Liver (tissue), 9 donors: ENCODE measurements around the gene GCC1. TPM values are rescaled to one million over a fixed set of nuclear protein-coding genes. Genes with fewer than 3 reads are reported as not detected.
"Not testable (repeated sequence)": the region's sequence is repeated elsewhere in the genome, so short reads cannot be mapped to it uniquely, and the experiment has no call there.

Experiments used
- DNase-seq: peaks from one replicate; pipeline ENCODE4 v3.0.0-alpha.2; 2017; ENCODE audit warnings: low spot score
- H3K27ac ChIP-seq, 2 donors: one replicate each; pipeline ENCODE4 v1.7.0; 2013; ENCODE audit warnings: inconsistent platforms in 2 of 2, low read length in 2 of 2, control low read depth in 1 of 2, low read depth in 1 of 2, mild to moderate bottlenecking in 1 of 2
- H3K27me3 ChIP-seq, 4 donors: one replicate each; pipeline versions ENCODE4 v1.6.1 to v1.7.0; 2013; ENCODE audit warnings: low read length in 3 of 4, inconsistent platforms in 1 of 4, mild to moderate bottlenecking in 1 of 4, moderate library complexity in 1 of 4; ENCODE audit not compliant: control insufficient read depth in 4 of 4, insufficient read depth in 4 of 4
- H3K36me3 ChIP-seq, 4 donors: one replicate each; pipeline versions ENCODE4 v1.6.1 to v1.7.0; 2013; ENCODE audit warnings: low read length in 3 of 4, mild to moderate bottlenecking in 3 of 4, low read depth in 1 of 4, moderate library complexity in 1 of 4; ENCODE audit not compliant: control insufficient read depth in 4 of 4, insufficient read depth in 3 of 4
- H3K4me1 ChIP-seq, 4 donors: one replicate each; pipeline versions ENCODE4 v1.6.1 to v1.7.0; 2013; ENCODE audit warnings: low read length in 3 of 4, mild to moderate bottlenecking in 3 of 4, moderate library complexity in 1 of 4; ENCODE audit not compliant: control insufficient read depth in 4 of 4, insufficient read depth in 4 of 4
- H3K4me3 ChIP-seq, 3 donors: one replicate each; pipeline versions ENCODE4 v1.6.1 to v1.7.0; 2013; ENCODE audit warnings: low read length in 3 of 3, control low read depth in 1 of 3, low read depth in 1 of 3, mild to moderate bottlenecking in 1 of 3
- H3K9ac ChIP-seq, 2 donors: one replicate each; pipeline ENCODE4 v1.7.0; 2013; ENCODE audit warnings: low read length in 2 of 2, mild to moderate bottlenecking in 2 of 2, moderate library complexity in 2 of 2, control low read depth in 1 of 2, low read depth in 1 of 2
- H3K9me3 ChIP-seq, 4 donors: one replicate each; pipeline versions ENCODE4 v1.6.1 to v1.7.0; 2013; ENCODE audit warnings: low read length in 3 of 4; ENCODE audit not compliant: control insufficient read depth in 4 of 4
- EGR1 ChIP-seq, 2 donors: IDR thresholded peaks; 2 replicates each; pipeline ENCODE4 v1.6.1; 2016 to 2018; ENCODE audit warnings: antibody characterized with exemption in 2 of 2, low read depth in 2 of 2
- FOXA1 ChIP-seq: IDR thresholded peaks from 2 replicates; pipeline ENCODE4 v1.6.1; 2016; ENCODE audit warnings: antibody characterized with exemption
- FOXA2 ChIP-seq: IDR thresholded peaks from 2 replicates; pipeline ENCODE4 v1.6.1; 2016; ENCODE audit warnings: antibody characterized with exemption
- GABPA ChIP-seq, 2 donors: IDR thresholded peaks in 1 of 2; conservative IDR thresholded peaks in 1 of 2; 2 replicates each; pipeline ENCODE4 v1.6.1; 2016; ENCODE audit warnings: antibody characterized with exemption in 2 of 2, mild to moderate bottlenecking in 1 of 2, moderate library complexity in 1 of 2
- HNF4A ChIP-seq, 2 donors: conservative IDR thresholded peaks; 2 replicates each; pipeline ENCODE4 v1.6.1; 2016; ENCODE audit warnings: antibody characterized with exemption in 2 of 2, mild to moderate bottlenecking in 2 of 2
- HNF4G ChIP-seq: IDR thresholded peaks from 2 replicates; pipeline ENCODE4 v1.6.1; 2016; ENCODE audit warnings: antibody characterized with exemption
- JUND ChIP-seq, 2 donors: IDR thresholded peaks; 2 replicates each; pipeline ENCODE4 v1.6.1; 2016; ENCODE audit warnings: antibody characterized with exemption in 2 of 2
- MAX ChIP-seq: IDR thresholded peaks from 2 replicates; pipeline ENCODE4 v1.6.1; 2016; ENCODE audit warnings: antibody characterized with exemption
- NR2F2 ChIP-seq: IDR thresholded peaks from 2 replicates; pipeline ENCODE4 v1.6.1; 2016; ENCODE audit warnings: antibody characterized with exemption
- RAD21 ChIP-seq, 2 donors: IDR thresholded peaks; 2 replicates each; pipeline ENCODE4 v1.6.1; 2016; ENCODE audit warnings: antibody characterized with exemption in 2 of 2, mild to moderate bottlenecking in 2 of 2
- RXRA ChIP-seq, 2 donors: IDR thresholded peaks; 2 replicates each; pipeline ENCODE4 v1.6.1; 2017 to 2018; ENCODE audit warnings: antibody characterized with exemption in 2 of 2, mild to moderate bottlenecking in 1 of 2
- SP1 ChIP-seq: IDR thresholded peaks from 2 replicates; pipeline ENCODE4 v1.6.1; 2018; ENCODE audit warnings: antibody characterized with exemption, mild to moderate bottlenecking
- TAF1 ChIP-seq: conservative IDR thresholded peaks from 2 replicates; pipeline ENCODE4 v1.6.1; 2016; ENCODE audit warnings: antibody characterized with exemption, mild to moderate bottlenecking
- YY1 ChIP-seq: IDR thresholded peaks from 2 replicates; pipeline ENCODE4 v1.6.1; 2016; ENCODE audit warnings: antibody characterized with exemption, mild to moderate bottlenecking
- ZBTB33 ChIP-seq: IDR thresholded peaks from 2 replicates; pipeline ENCODE4 v1.6.1; 2016; ENCODE audit warnings: antibody characterized with exemption
- WGBS: extraction: QIAGEN DNeasy Blood & Tissue Kit; methylation state at CpG from one replicate; pipeline ENCODE4 v1.1.7; 2013; 5-methylcytosine and 5-hydroxymethylcytosine counted together
- polyA plus RNA-seq, 2 donors: library from polyadenylated mRNA; stranded (reverse) in 1 of 2; unstranded in 1 of 2; fragments of 200-250 nt in 1 of 2; fragments of >200 nt in 1 of 2; fragmentation: Nextera tagmentation in 1 of 2; extraction: Ambion mirVana in 1 of 2; gene quantifications; one replicate each; pipeline versions ENCODE4 v1.2.1 to v1.2.3, GENCODE V29; 2013 to 2015
- total RNA-seq, 2 donors: library from RNA; depleted of rRNA; stranded (reverse); fragments of >200 nt; gene quantifications; one replicate each; pipeline ENCODE4 v1.2.3, GENCODE V29; 2014
- TF ChIP-seq, protein P1 (sequence below): IDR thresholded peaks from 2 replicates; pipeline ENCODE4 v1.6.1; 2016; ENCODE audit warnings: antibody characterized with exemption, mild to moderate bottlenecking
- TF ChIP-seq, protein P2 (sequence below): IDR thresholded peaks from 2 replicates; pipeline ENCODE4 v1.6.1; 2016; ENCODE audit warnings: antibody characterized with exemption
- TF ChIP-seq, protein P3 (sequence below): fragments of 150-350 bp; IDR thresholded peaks from 2 replicates; pipeline ENCODE4 v1.5.1; 2017; ENCODE audit warnings: improper control_type of control experiment, low read depth, low read length; ENCODE audit not compliant: missing input control
- donor health status: healthy.
- donor health status: healthy.
- donor health status: healthy.
- donor health status: healthy.
- donor health status: healthy.

Gene GCC1
- total and polyA plus RNA-seq, 4 donors, result 4.6 to 16.1 (median 8.0) TPM

GRCh38 chr7:127550247-127550646 is 35.1 kb downstream of the GCC1 start:
- Histone ChIP-seq H3K36me3 (no peaks in the 10 kb centered on the region), H3K4me1 (no peaks in the 10 kb centered on the region)
- 58% methylated on average over 1 of the region's 1 CpG for WGBS

GRCh38 chr7:127546313-127546712 is 39.1 kb downstream of the GCC1 start:
- DNase-seq, result no peak
- H3K4me3 ChIP-seq, result no peak overlapping the region
- H3K36me3 ChIP-seq, result no peaks in the 10 kb centered on the region
- H3K4me1 ChIP-seq, result no peaks in the 10 kb centered on the region
- H3K27me3 ChIP-seq, result no peaks in the 10 kb centered on the region
- H3K27ac ChIP-seq, result no peak overlapping the region
- TF ChIP-seq FOXA1 (no peak), HNF4G (no peak), SP1 (no peak), RXRA (IDR thresholded peaks at IDR 0.05) (no peak)
- H3K9me3 ChIP-seq, result peaks cover 0 to 1% (median 0%) of the 10 kb centered on the region in 4 donors
- H3K9ac ChIP-seq, result no peak overlapping the region
- 98% methylated on average over 1 of the region's 1 CpG for WGBS

More at GRCh38 chr7:127550247-127550646, 35.1 kb downstream of the GCC1 start:
- Histone ChIP-seq H3K27ac (no peak overlapping the region), H3K9ac (no peak overlapping the region), H3K27me3 (no peaks in the 10 kb centered on the region), H3K9me3 (no peaks in the 10 kb centered on the region), H3K4me3 (no peak overlapping the region)
- DNase-seq, result no peak
- TF ChIP-seq SP1, result no peak
- TF ChIP-seq RAD21 (IDR thresholded peaks at IDR 0.05), result peak in 1 of 2 donors; percentile 34

DNA sequence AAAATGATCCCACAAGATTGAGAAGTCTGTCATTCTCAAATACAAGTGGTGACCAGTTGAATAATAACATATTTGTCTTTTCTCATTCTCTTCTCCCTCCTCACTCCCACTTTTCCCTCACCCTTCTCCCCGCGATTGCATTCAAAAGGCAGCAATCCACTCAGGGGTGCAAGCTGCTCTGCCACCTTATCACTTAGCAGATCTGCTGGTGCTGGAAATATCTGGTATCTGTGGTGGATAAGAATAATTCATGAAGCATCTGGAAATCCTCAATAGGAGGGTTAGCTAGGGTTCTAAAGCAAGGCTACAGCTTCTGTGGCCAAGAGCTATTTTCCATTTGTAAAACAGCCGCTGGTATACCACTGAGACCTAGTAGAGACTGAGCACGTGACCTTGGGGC is 43.8 kb downstream of the GCC1 start:
- no peak overlapping the region for H3K27ac ChIP-seq
- no peak overlapping the region for H3K9ac ChIP-seq
- DNase-seq, result no peak
- TF ChIP-seq FOXA1, result no peak
- TF ChIP-seq NR2F2, result no peak
- TF ChIP-seq HNF4G, result no peak
- no peak for TF ChIP-seq EGR1 (IDR thresholded peaks at IDR 0.05; ENCODE audit: low read depth in 2 of 2)
- TF ChIP-seq HNF4A (conservative IDR thresholded peaks at IDR 0.05), result no peak
- no peak for TF ChIP-seq MAX
- TF ChIP-seq GABPA (IDR thresholded peaks at IDR 0.05 in 1 of 2, conservative IDR thresholded peaks at IDR 0.05 in 1 of 2), result no peak
- TF ChIP-seq JUND (IDR thresholded peaks at IDR 0.05), result no peak
- no peak for TF ChIP-seq YY1
- TF ChIP-seq RAD21 (IDR thresholded peaks at IDR 0.05), result no peak
- TF ChIP-seq SP1, result no peak
- no peak for TF ChIP-seq RXRA (IDR thresholded peaks at IDR 0.05)
- TF ChIP-seq, protein P1, sequence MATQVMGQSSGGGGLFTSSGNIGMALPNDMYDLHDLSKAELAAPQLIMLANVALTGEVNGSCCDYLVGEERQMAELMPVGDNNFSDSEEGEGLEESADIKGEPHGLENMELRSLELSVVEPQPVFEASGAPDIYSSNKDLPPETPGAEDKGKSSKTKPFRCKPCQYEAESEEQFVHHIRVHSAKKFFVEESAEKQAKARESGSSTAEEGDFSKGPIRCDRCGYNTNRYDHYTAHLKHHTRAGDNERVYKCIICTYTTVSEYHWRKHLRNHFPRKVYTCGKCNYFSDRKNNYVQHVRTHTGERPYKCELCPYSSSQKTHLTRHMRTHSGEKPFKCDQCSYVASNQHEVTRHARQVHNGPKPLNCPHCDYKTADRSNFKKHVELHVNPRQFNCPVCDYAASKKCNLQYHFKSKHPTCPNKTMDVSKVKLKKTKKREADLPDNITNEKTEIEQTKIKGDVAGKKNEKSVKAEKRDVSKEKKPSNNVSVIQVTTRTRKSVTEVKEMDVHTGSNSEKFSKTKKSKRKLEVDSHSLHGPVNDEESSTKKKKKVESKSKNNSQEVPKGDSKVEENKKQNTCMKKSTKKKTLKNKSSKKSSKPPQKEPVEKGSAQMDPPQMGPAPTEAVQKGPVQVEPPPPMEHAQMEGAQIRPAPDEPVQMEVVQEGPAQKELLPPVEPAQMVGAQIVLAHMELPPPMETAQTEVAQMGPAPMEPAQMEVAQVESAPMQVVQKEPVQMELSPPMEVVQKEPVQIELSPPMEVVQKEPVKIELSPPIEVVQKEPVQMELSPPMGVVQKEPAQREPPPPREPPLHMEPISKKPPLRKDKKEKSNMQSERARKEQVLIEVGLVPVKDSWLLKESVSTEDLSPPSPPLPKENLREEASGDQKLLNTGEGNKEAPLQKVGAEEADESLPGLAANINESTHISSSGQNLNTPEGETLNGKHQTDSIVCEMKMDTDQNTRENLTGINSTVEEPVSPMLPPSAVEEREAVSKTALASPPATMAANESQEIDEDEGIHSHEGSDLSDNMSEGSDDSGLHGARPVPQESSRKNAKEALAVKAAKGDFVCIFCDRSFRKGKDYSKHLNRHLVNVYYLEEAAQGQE, result no peak
- TF ChIP-seq, protein P2, sequence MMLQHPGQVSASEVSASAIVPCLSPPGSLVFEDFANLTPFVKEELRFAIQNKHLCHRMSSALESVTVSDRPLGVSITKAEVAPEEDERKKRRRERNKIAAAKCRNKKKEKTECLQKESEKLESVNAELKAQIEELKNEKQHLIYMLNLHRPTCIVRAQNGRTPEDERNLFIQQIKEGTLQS, result no peak
- no peak for TF ChIP-seq ZBTB33
- TF ChIP-seq, protein P3, sequence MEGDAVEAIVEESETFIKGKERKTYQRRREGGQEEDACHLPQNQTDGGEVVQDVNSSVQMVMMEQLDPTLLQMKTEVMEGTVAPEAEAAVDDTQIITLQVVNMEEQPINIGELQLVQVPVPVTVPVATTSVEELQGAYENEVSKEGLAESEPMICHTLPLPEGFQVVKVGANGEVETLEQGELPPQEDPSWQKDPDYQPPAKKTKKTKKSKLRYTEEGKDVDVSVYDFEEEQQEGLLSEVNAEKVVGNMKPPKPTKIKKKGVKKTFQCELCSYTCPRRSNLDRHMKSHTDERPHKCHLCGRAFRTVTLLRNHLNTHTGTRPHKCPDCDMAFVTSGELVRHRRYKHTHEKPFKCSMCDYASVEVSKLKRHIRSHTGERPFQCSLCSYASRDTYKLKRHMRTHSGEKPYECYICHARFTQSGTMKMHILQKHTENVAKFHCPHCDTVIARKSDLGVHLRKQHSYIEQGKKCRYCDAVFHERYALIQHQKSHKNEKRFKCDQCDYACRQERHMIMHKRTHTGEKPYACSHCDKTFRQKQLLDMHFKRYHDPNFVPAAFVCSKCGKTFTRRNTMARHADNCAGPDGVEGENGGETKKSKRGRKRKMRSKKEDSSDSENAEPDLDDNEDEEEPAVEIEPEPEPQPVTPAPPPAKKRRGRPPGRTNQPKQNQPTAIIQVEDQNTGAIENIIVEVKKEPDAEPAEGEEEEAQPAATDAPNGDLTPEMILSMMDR, result no peak
- TF ChIP-seq TAF1, result no peak
- no peak for TF ChIP-seq FOXA2
- H3K9me3 ChIP-seq, result peaks cover 0 to 1% (median 0%) of the 10 kb centered on the region in 4 donors
- H3K4me1 ChIP-seq, result peaks cover 0 to 6% (median 3%) of the 10 kb centered on the region in 4 donors
- 97% methylated on average over 4 of the region's 4 CpGs for WGBS
- H3K27me3 ChIP-seq, result peaks cover 0 to 2% (median 0%) of the 10 kb centered on the region in 4 donors
- H3K36me3 ChIP-seq, result no peaks in the 10 kb centered on the region
- H3K4me3 ChIP-seq, result no peak overlapping the region

DNA sequence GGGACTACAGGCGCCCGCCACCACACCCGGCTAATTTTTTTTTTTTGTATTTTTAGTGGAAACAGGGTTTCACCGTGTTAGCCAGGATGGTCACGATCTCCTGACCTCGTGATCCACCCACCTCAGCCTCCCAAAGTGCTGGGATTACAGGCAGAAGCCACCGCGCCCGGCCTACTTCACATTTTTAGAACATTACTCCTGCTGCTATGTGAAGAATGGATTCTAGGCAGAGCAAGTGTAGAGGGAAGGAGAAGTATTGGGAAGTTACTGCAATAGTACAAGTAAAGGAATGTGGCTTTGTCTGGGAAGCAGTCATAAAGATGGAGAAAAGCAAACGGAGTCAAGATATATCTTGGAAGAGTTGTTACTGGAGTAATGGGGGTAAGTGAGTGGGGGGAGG is 44.9 kb downstream of the GCC1 start:
- not testable (repeated sequence) for H3K36me3 ChIP-seq, H3K27ac ChIP-seq, H3K9ac ChIP-seq, H3K4me1 ChIP-seq, DNase-seq, H3K4me3 ChIP-seq, H3K9me3 ChIP-seq, H3K27me3 ChIP-seq
- 93% methylated on average over 10 of the region's 10 CpGs for WGBS
